Neuronal stem cell (in vitro differentiated cells): ENCODE results near the gene MKRN2.

Experiments used
- DNase-seq: peaks from one replicate; pipeline ENCODE4 v3.0.0-alpha.2; 2013; ENCODE audit warnings: low spot score
- H2AFZ ChIP-seq: one replicate; pipeline ENCODE4 v1.6.1; 2013; ENCODE audit warnings: mild to moderate bottlenecking, low read length, inconsistent platforms
- H2AK5ac ChIP-seq: 2 replicates; pipeline ENCODE4 v1.6.1; 2013; ENCODE audit warnings: low read depth, mild to moderate bottlenecking, inconsistent platforms, low read length, moderate library complexity, mixed read lengths
- H2BK120ac ChIP-seq: 2 replicates; pipeline ENCODE4 v1.6.1; 2013; ENCODE audit warnings: low read depth, mild to moderate bottlenecking, inconsistent platforms, low read length, moderate library complexity, mixed read lengths
- H2BK12ac ChIP-seq: one replicate; pipeline ENCODE4 v1.6.1; 2013; ENCODE audit warnings: low read length, inconsistent platforms
- H2BK15ac ChIP-seq: 2 replicates; pipeline ENCODE4 v1.6.1; 2013; ENCODE audit warnings: mild to moderate bottlenecking, low read length, inconsistent platforms, mixed read lengths
- H2BK5ac ChIP-seq: one replicate; pipeline ENCODE4 v1.6.1; 2013; ENCODE audit warnings: inconsistent platforms, mild to moderate bottlenecking, low read length, moderate library complexity
- H3K14ac ChIP-seq: one replicate; pipeline ENCODE4 v1.6.1; 2013; ENCODE audit warnings: low read length, inconsistent platforms
- H3K18ac ChIP-seq: 2 replicates; pipeline ENCODE4 v1.6.1; 2013; ENCODE audit warnings: low read length, inconsistent platforms
- H3K23ac ChIP-seq: 2 replicates; pipeline ENCODE4 v1.6.1; 2013; ENCODE audit warnings: low read depth, mild to moderate bottlenecking, mixed read lengths, low read length, inconsistent platforms; ENCODE audit not compliant: poor library complexity
- H3K27ac ChIP-seq: replicated peaks from 3 replicates; pipeline ENCODE4 v1.5.1; 2013; ENCODE audit warnings: low read length, inconsistent platforms
- H3K27me3 ChIP-seq, 3 experiments: 2 replicates each; pipeline ENCODE4 v1.6.1; 2013; ENCODE audit warnings: low read length in 3 of 3, mild to moderate bottlenecking in 2 of 3, inconsistent platforms in 1 of 3, low read depth in 1 of 3, mixed read lengths in 1 of 3, moderate library complexity in 1 of 3; ENCODE audit not compliant: control insufficient read depth in 3 of 3, insufficient read depth in 3 of 3
- H3K36me3 ChIP-seq, 2 donors: replicated peaks in 1 of 2; 2 replicates each; pipeline ENCODE4 v1.6.1; 2013; ENCODE audit warnings: low read length in 2 of 2; ENCODE audit not compliant: control insufficient read depth in 2 of 2, insufficient read depth in 2 of 2
- H3K4ac ChIP-seq: 2 replicates; pipeline ENCODE4 v1.6.1; 2013; ENCODE audit warnings: inconsistent platforms, mild to moderate bottlenecking, low read length, moderate library complexity
- H3K4me1 ChIP-seq, 2 donors: 1 replicate in 1 of 2; 2 replicates in 1 of 2; pipeline ENCODE4 v1.6.1; 2013; ENCODE audit warnings: low read length in 2 of 2, low read depth in 1 of 2; ENCODE audit not compliant: control insufficient read depth in 2 of 2, insufficient read depth in 1 of 2
- H3K4me2 ChIP-seq: one replicate; pipeline ENCODE4 v1.6.1; 2013; ENCODE audit warnings: mild to moderate bottlenecking, low read length, inconsistent platforms; ENCODE audit not compliant: insufficient read depth, poor library complexity, severe bottlenecking
- H3K4me3 ChIP-seq, 2 donors: 2 replicates each; pipeline ENCODE4 v1.5.1; 2013; ENCODE audit warnings: low read length in 2 of 2, mild to moderate bottlenecking in 2 of 2, inconsistent platforms in 1 of 2, moderate library complexity in 1 of 2
- H3K79me1 ChIP-seq: one replicate; pipeline ENCODE4 v1.6.1; 2013; ENCODE audit warnings: low read depth, mild to moderate bottlenecking, inconsistent platforms, low read length, moderate library complexity
- H3K9ac ChIP-seq: one replicate; pipeline ENCODE4 v1.6.1; 2013; ENCODE audit warnings: mild to moderate bottlenecking, low read depth, low read length, inconsistent platforms; ENCODE audit not compliant: poor library complexity
- H3K9me3 ChIP-seq, 2 donors: replicated peaks in 1 of 2; 2 replicates each; pipeline versions ENCODE3 to v1.6.1; 2013; ENCODE audit warnings: low read length in 2 of 2, mild to moderate bottlenecking in 2 of 2, inconsistent platforms in 1 of 2, low read depth in 1 of 2, mixed read lengths in 1 of 2, moderate library complexity in 1 of 2; ENCODE audit not compliant: control insufficient read depth in 2 of 2, insufficient read depth in 1 of 2
- H4K8ac ChIP-seq: one replicate; pipeline ENCODE4 v1.6.1; 2013; ENCODE audit warnings: low read depth, mild to moderate bottlenecking, inconsistent platforms, low read length, moderate library complexity
- H4K91ac ChIP-seq: one replicate; pipeline ENCODE4 v1.6.1; 2013; ENCODE audit warnings: low read length, low read depth, mild to moderate bottlenecking, inconsistent platforms; ENCODE audit not compliant: poor library complexity
- WGBS, 2 donors: extraction: QIAGEN DNeasy Blood & Tissue Kit; methylation state at CpG; one replicate each; pipeline ENCODE4 v1.1.7; 2013; ENCODE audit warnings: missing lambda C conversion rate in 2 of 2, mixed read lengths in 1 of 2; ENCODE audit not compliant: insufficient read length in 2 of 2, insufficient replicate concordance in 1 of 2; ENCODE audit errors: extremely low coverage in 2 of 2; 5-methylcytosine and 5-hydroxymethylcytosine counted together

Gene MKRN2

GRCh38 chr3:12509466-12509865 lies 47.4 kb upstream of the MKRN2 start:
- H3K36me3 ChIP-seq = peaks cover 8 to 75% of the 10 kb centered on the region in 2 donors
- no peak overlapping the region for H2AFZ ChIP-seq
- no CpG with 5 or more reads among the region's 3 CpGs for WGBS, 2 donors
- no peak overlapping the region for H2AK5ac ChIP-seq
- no peaks in the 10 kb centered on the region for H3K79me1 ChIP-seq
- no peak overlapping the region for H3K4me2 ChIP-seq
- H3K18ac ChIP-seq = no peak overlapping the region
- no peak overlapping the region for H3K14ac ChIP-seq
- H2BK5ac ChIP-seq = no peak overlapping the region
- no peak overlapping the region for H3K9ac ChIP-seq
- H4K8ac ChIP-seq = no peak overlapping the region
- H2BK15ac ChIP-seq = no peak overlapping the region
- H3K27me3 ChIP-seq = no peaks in the 10 kb centered on the region
- peaks cover 0 to 11% of the 10 kb centered on the region in 2 donors for H3K4me1 ChIP-seq
- no peak overlapping the region for H2BK12ac ChIP-seq
- H3K9me3 ChIP-seq = no peaks in the 10 kb centered on the region
- no peak overlapping the region for H3K4me3 ChIP-seq
- no peak for DNase-seq
- no peak overlapping the region for H3K27ac ChIP-seq
- H4K91ac ChIP-seq = no peak overlapping the region
- H2BK120ac ChIP-seq = no peak overlapping the region
- H3K4ac ChIP-seq = no peak overlapping the region
- H3K23ac ChIP-seq = no peak overlapping the region

- no peak overlapping the region for H2AK5ac ChIP-seq
- no peak overlapping the region for H2BK12ac ChIP-seq
- H3K9me3 ChIP-seq = no peaks in the 10 kb centered on the region
- no peak overlapping the region for H3K4me3 ChIP-seq
- H2BK120ac ChIP-seq = no peak overlapping the region
- no peak overlapping the region for H2BK15ac ChIP-seq
- DNase-seq = no peak
- no peak overlapping the region for H2BK5ac ChIP-seq
- H3K9ac ChIP-seq = no peak overlapping the region
- no peak overlapping the region for H2AFZ ChIP-seq
- H3K4ac ChIP-seq = no peak overlapping the region
- H3K27ac ChIP-seq = no peak overlapping the region
- H4K91ac ChIP-seq = no peak overlapping the region
- no peak overlapping the region for H3K23ac ChIP-seq
- no CpG with 5 or more reads among the region's 4 CpGs for WGBS, 2 donors
- H3K18ac ChIP-seq = no peak overlapping the region
- peaks cover 0 to 13% of the 10 kb centered on the region in 2 donors for H3K4me1 ChIP-seq
- H3K36me3 ChIP-seq = peaks cover 12 to 62% of the 10 kb centered on the region in 2 donors
- no peak overlapping the region for H3K14ac ChIP-seq
- no peaks in the 10 kb centered on the region for H3K79me1 ChIP-seq
- H4K8ac ChIP-seq = no peak overlapping the region
- H3K4me2 ChIP-seq = no peak overlapping the region
- H3K27me3 ChIP-seq = no peaks in the 10 kb centered on the region
Measured at GRCh38 chr3:12512534-12513118, 44.3 kb upstream of the MKRN2 start.

GRCh38 chr3:12513694-12514446 lies 43.0 kb upstream of the MKRN2 start:
- Histone ChIP-seq H2AK5ac (no peak overlapping the region), H3K14ac (no peak overlapping the region), H3K23ac (no peak overlapping the region), H3K18ac (no peak overlapping the region), H3K27me3 (no peaks in the 10 kb centered on the region), H3K4ac (no peak overlapping the region), H3K79me1 (no peaks in the 10 kb centered on the region), H2BK120ac (no peak overlapping the region), H3K36me3 (peaks cover 10 to 55% of the 10 kb centered on the region in 2 donors), H2BK5ac (no peak overlapping the region), H3K4me1 (peaks cover 0 to 8% of the 10 kb centered on the region in 2 donors), H4K8ac (no peak overlapping the region), H3K9ac (no peak overlapping the region), H2BK15ac (no peak overlapping the region), H3K27ac (no peak overlapping the region), H4K91ac (no peak overlapping the region), H3K9me3 (no peaks in the 10 kb centered on the region), H2AFZ (no peak overlapping the region), H2BK12ac (no peak overlapping the region), H3K4me3 (no peak overlapping the region), H3K4me2 (no peak overlapping the region)
- no CpG with 5 or more reads among the region's 5 CpGs for WGBS, 2 donors
- DNase-seq = no peak

GRCh38 chr3:12515631-12516030 lies 41.3 kb upstream of the MKRN2 start:
- no peak overlapping the region for H2AFZ ChIP-seq
- no peak overlapping the region for H2BK120ac ChIP-seq
- no peak overlapping the region for H2BK5ac ChIP-seq
- no peaks in the 10 kb centered on the region for H3K79me1 ChIP-seq
- no peak overlapping the region for H3K4ac ChIP-seq
- no peak overlapping the region for H2BK15ac ChIP-seq
- H3K9me3 ChIP-seq = no peaks in the 10 kb centered on the region
- no peak overlapping the region for H3K27ac ChIP-seq
- H3K4me1 ChIP-seq = peaks cover 0 to 4% of the 10 kb centered on the region in 2 donors
- H3K18ac ChIP-seq = no peak overlapping the region
- H3K36me3 ChIP-seq = peaks cover 10 to 51% of the 10 kb centered on the region in 2 donors
- no peak overlapping the region for H4K8ac ChIP-seq
- no peak overlapping the region for H4K91ac ChIP-seq
- no peak for DNase-seq
- no peak overlapping the region for H3K23ac ChIP-seq
- no peak overlapping the region for H3K4me3 ChIP-seq
- H3K9ac ChIP-seq = no peak overlapping the region
- no peak overlapping the region for H3K4me2 ChIP-seq
- no peaks in the 10 kb centered on the region for H3K27me3 ChIP-seq
- no peak overlapping the region for H3K14ac ChIP-seq
- no peak overlapping the region for H2AK5ac ChIP-seq
- H2BK12ac ChIP-seq = no peak overlapping the region
